Central memory CD4-positive, alpha-beta T cell (primary cell): ENCODE measurements around the gene ZNF407.

Experiments
- DNase-seq: peaks from one replicate; pipeline ENCODE4 v3.0.0; 2022

ZNF407 gene

GRCh38 chr18:75109819-75110218, 512.1 kb downstream of the ZNF407 start:
- DNase-seq: no peak

DNA sequence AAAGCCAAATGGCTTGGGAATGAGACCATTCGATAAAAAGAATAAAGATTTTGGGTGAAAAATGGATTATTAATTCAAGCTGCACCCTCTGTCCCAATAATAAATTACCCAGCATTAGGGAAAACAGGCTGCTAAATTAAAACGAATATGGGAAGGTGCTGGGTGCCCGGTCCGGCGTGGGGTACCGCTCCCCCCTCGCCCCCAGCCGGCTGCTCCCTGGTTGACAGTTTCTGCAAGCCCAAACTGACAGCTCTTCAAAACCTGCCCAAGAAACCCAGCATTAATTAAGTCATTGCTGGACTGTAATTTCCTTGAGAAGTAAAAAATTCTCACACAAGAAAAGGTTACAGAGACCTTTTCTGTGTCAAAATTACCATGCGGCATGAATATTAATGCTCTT, 512.6 kb downstream of the ZNF407 start:
- no peak for DNase-seq

DNA sequence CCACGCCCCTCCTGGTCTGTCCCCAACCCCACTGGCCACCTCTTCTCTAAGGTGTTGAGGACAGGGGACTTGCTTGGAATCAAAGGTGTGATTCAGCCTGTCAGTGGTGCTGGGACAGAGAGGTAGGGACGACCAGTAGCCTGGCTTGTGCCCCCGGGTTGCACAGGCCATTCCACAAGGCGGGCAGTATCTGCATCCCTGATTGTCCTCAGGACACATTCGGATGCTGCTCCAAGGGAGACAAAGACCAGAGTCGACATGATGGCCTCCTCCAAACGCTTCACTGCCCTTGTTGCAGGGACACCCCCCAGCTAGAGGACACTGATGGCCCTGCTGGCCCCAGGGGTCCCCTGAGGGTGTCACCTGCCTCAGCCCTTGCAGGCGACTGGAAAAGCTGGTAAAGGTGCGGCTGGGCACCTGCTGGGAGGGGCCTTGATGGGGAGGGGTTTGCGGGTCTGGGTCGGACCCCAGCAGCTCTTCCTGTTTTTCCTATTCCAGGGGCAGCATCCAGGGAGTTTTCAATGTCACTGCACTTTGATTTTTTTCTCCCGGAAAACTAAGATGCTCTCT, 513.3 kb downstream of the ZNF407 start:
- DNase-seq: no peak

- DNase-seq: no peak
Measured at GRCh38 chr18:75111760-75112159, 514.1 kb downstream of the ZNF407 start.

DNA sequence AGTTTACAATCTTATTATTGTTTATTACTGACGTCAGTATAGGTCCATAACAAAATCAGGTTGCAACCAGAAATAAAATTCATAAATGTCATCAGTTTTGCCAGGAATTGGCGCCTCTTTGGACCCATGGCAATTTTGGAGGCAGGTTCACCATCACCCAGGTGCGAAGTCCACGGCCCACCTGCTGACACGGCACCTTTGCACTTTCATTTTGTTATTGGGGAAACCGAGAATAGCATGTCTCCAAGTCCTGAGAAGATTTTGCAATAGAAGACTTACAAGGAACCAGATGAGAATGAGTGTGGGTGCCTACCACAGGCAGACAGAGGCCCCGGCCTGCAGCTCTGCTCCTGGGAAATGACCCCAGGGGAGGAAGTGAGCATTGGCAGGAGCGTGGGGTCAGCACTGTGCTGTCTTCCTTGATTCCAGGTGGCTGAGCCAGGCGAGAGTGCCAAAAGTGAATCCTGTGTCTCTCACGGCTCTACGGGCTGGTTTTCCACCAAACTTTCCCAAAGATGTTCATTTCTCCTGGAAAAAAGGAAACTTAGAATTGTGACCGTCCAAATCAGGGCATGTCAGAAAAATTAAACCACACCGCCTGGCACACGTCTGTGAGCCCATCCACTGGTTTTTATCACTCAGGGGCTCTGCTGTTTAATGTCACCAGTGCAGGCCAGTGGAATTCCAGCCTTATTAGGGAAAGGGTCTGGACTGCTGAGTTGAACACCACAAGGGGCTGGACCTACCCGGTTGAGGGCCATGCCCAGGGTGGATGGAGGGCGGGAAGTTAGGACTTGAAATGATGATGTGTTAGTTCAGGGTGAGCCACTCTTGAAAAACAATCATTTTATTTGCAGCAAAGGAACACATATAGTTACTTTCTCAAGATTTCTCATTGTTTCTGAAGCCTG, 514.8 kb downstream of the ZNF407 start:
- no peak for DNase-seq

DNA sequence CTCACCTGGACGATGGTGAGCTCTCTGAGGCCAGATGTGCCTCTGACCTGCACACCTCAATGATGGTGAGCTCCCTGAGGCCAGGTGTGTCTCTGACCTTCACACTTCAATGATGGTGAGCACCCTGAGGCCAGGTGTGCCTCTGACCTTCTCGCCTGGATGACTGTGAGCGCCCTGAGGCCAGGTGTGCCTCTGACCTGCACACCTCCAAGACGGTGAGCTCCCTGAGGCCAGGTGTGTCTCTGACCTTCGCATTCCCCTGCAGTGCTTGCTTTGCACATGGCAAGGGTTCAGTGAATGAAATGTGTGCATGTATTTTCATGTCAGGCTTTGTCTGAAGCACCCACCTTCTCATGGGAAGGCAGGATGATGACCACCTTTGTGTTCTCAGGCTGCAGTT, 515.8 kb downstream of the ZNF407 start:
- no peak for DNase-seq

DNA sequence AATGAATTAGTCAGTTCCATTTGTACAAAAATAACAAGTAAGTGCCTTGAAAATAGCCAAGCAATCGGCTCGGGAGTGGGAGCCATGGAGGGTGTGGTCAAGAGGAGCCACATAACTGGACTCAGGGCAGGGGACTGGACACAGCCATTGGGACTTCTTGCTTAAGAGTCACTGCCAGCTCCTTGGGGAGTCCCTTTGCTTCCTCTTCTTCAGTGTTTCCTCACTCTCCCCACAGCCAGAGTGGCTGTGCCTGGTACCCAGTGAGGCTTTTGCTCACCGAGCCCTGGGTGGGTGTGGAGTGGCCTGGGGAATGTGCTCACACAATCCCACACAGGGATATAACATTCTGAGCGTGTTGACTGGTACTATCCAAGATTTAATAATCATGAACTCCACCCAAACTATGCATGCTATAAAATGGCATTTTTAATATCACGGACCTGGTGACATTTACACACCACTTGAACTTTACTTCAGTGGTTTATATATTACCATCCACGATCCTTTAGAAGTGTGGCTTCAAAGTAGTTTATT, 516.6 kb downstream of the ZNF407 start:
- DNase-seq: no peak
